MM.1S (cell line): ENCODE results near the gene CKM.

Experiments used
- DNase-seq: peaks from one replicate; pipeline ENCODE4 v3.0.0-alpha.2; 2015
- H2AFZ ChIP-seq: fragments of 300-600 bp; sonication (generic); 2 replicates; pipeline ENCODE4 v1.6.0; 2016; ENCODE audit warnings: antibody characterized with exemption, low read length
- H3F3A ChIP-seq: fragments of 300-600 bp; sonication (generic); 2 replicates; pipeline ENCODE4 v1.6.1; 2016; ENCODE audit warnings: mild to moderate bottlenecking, antibody characterized with exemption, low read length, moderate library complexity, mixed read lengths; ENCODE audit not compliant: insufficient read depth
- H3K27ac ChIP-seq: fragments of 300-600 bp; sonication (generic); 2 replicates; pipeline ENCODE4 v1.5.1; 2016; ENCODE audit warnings: mild to moderate bottlenecking, low read length
- H3K27me3 ChIP-seq: fragments of 300-600 bp; sonication (generic); replicated peaks from 2 replicates; pipeline ENCODE4 v1.6.0; 2016; ENCODE audit warnings: low read length; ENCODE audit not compliant: insufficient read depth
- H3K36me3 ChIP-seq: fragments of 300-600 bp; sonication (generic); replicated peaks from 2 replicates; pipeline ENCODE4 v1.6.1; 2016; ENCODE audit warnings: mild to moderate bottlenecking, low read length, mixed read lengths; ENCODE audit not compliant: insufficient read depth
- H3K4me1 ChIP-seq: fragments of 300-600 bp; sonication (generic); 2 replicates; pipeline ENCODE4 v1.6.1; 2016; ENCODE audit warnings: low read length, mixed read lengths
- H3K4me2 ChIP-seq: fragments of 300-600 bp; sonication (generic); 2 replicates; pipeline ENCODE4 v1.6.0; 2016; ENCODE audit warnings: low read depth, low read length
- H3K4me3 ChIP-seq: fragments of 300-600 bp; sonication (generic); 2 replicates; pipeline ENCODE4 v1.5.1; 2016; ENCODE audit warnings: low read length, mixed read lengths
- H3K79me2 ChIP-seq: fragments of 300-600 bp; sonication (generic); 2 replicates; pipeline ENCODE4 v1.6.1; 2016; ENCODE audit warnings: mixed run types, low read length, mixed read lengths
- H3K9ac ChIP-seq: fragments of 300-600 bp; sonication (generic); 2 replicates; pipeline ENCODE4 v1.6.1; 2016; ENCODE audit warnings: low read length, mixed read lengths
- H3K9me2 ChIP-seq: fragments of 300-600 bp; sonication (generic); replicated peaks from 2 replicates; pipeline ENCODE4 v1.6.1; 2016; ENCODE audit warnings: mild to moderate bottlenecking, low read length, mixed read lengths; ENCODE audit not compliant: insufficient read depth
- H3K9me3 ChIP-seq: fragments of 300-600 bp; sonication (generic); replicated peaks from 2 replicates; pipeline ENCODE4 v1.6.1; 2016; ENCODE audit warnings: mild to moderate bottlenecking, low read length, mixed read lengths; ENCODE audit not compliant: insufficient read depth
- H4K20me1 ChIP-seq: fragments of 300-600 bp; sonication (generic); 2 replicates; pipeline ENCODE4 v1.6.1; 2016; ENCODE audit warnings: mild to moderate bottlenecking, low read length, moderate library complexity, mixed read lengths; ENCODE audit not compliant: insufficient read depth
- CTCF ChIP-seq: fragments of 300-600 bp; sonication (generic); IDR thresholded peaks from 2 replicates; pipeline ENCODE4 v1.5.1; 2016; ENCODE audit warnings: antibody characterized with exemption, low read length, mixed read lengths
- EZH2 ChIP-seq: fragments of 300-600 bp; sonication (generic); optimal IDR thresholded peaks from 2 replicates; pipeline ENCODE3; 2017; ENCODE audit warnings: low read depth, mild to moderate bottlenecking, antibody characterized with exemption, low read length, mixed read lengths
- EZH2phosphoT487 ChIP-seq: fragments of 300-600 bp; sonication (generic); IDR thresholded peaks from 2 replicates; pipeline ENCODE4 v1.6.1; 2018; ENCODE audit warnings: antibody characterized with exemption, low read length

CKM gene

GRCh38 chr19:45355910-45356309, 33.2 kb upstream of the CKM start:
- Histone ChIP-seq H3K27me3 (no peaks in the 10 kb centered on the region), H2AFZ (no peak overlapping the region), H3F3A (no peaks in the 10 kb centered on the region), H3K36me3 (no peaks in the 10 kb centered on the region), H4K20me1 (no peaks in the 10 kb centered on the region), H3K4me2 (no peak overlapping the region), H3K9me2 (no peaks in the 10 kb centered on the region), H3K27ac (no peak overlapping the region), H3K9ac (no peak overlapping the region), H3K4me1 (no peaks in the 10 kb centered on the region), H3K79me2 (no peaks in the 10 kb centered on the region), H3K9me3 (no peaks in the 10 kb centered on the region), H3K4me3 (no peak overlapping the region)
- TF ChIP-seq EZH2: no peak
- TF ChIP-seq EZH2phosphoT487: no peak
- no peak for TF ChIP-seq CTCF
- no peak for DNase-seq

GRCh38 chr19:45355402-45355801, 32.7 kb upstream of the CKM start:
- Histone ChIP-seq H3K9me2 (no peaks in the 10 kb centered on the region), H3K9ac (no peak overlapping the region), H3F3A (no peaks in the 10 kb centered on the region), H2AFZ (no peak overlapping the region), H3K4me1 (no peaks in the 10 kb centered on the region), H3K9me3 (no peaks in the 10 kb centered on the region), H3K4me3 (no peak overlapping the region), H3K27me3 (no peaks in the 10 kb centered on the region), H3K27ac (no peak overlapping the region), H3K4me2 (no peak overlapping the region), H4K20me1 (no peaks in the 10 kb centered on the region), H3K79me2 (no peaks in the 10 kb centered on the region), H3K36me3 (no peaks in the 10 kb centered on the region)
- TF ChIP-seq CTCF (no peak), EZH2phosphoT487 (no peak), EZH2 (no peak)
- DNase-seq: no peak

GRCh38 chr19:45354241-45354842, 31.7 kb upstream of the CKM start:
- no peak for DNase-seq
- Histone ChIP-seq H2AFZ (no peak overlapping the region), H3K9me3 (no peaks in the 10 kb centered on the region), H3K36me3 (no peaks in the 10 kb centered on the region), H3K4me1 (no peaks in the 10 kb centered on the region), H3K79me2 (no peaks in the 10 kb centered on the region), H3K9me2 (no peaks in the 10 kb centered on the region), H3K27me3 (no peaks in the 10 kb centered on the region), H4K20me1 (no peaks in the 10 kb centered on the region), H3K4me2 (no peak overlapping the region), H3K9ac (no peak overlapping the region), H3K4me3 (no peak overlapping the region), H3K27ac (no peak overlapping the region), H3F3A (no peaks in the 10 kb centered on the region)
- TF ChIP-seq CTCF (no peak), EZH2 (no peak), EZH2phosphoT487 (no peak)
